DND-41 (cell line): Measurements from ENCODE around the gene SRGAP3.
A peak's percentile ranks its signal among the peaks of the same experiment; 100 is the strongest.

ENCODE experiments used
- ATAC-seq: fragments of 200-7000 bp; cut with Tn5 transposase; 3 replicates; pipeline ENCODE4 v1.9.1; 2021; ENCODE audit warnings: low read depth; ENCODE audit not compliant: insufficient read depth
- DNase-seq: peaks from one replicate; pipeline ENCODE4 v3.0.0-alpha.2; 2020
- H2AFZ ChIP-seq: 2 replicates; pipeline ENCODE4 v1.6.0; 2012; ENCODE audit warnings: low read depth, low read length
- H3K27ac ChIP-seq: 2 replicates; pipeline ENCODE4 v1.5.1; 2012; ENCODE audit warnings: low read length, inconsistent platforms
- H3K27me3 ChIP-seq: fragments of 200-600 bp; sonication (generic); 2 replicates; pipeline ENCODE4 v1.6.0; 2012; ENCODE audit warnings: low read length, mild to moderate bottlenecking, inconsistent platforms; ENCODE audit not compliant: insufficient read depth, poor library complexity
- H3K36me3 ChIP-seq: 2 replicates; pipeline ENCODE4 v1.5.1; 2012; ENCODE audit warnings: low read length, inconsistent platforms; ENCODE audit not compliant: insufficient read depth
- H3K4me1 ChIP-seq: 2 replicates; pipeline ENCODE4 v1.5.1; 2012; ENCODE audit warnings: mild to moderate bottlenecking, low read length; ENCODE audit not compliant: insufficient read depth
- H3K4me2 ChIP-seq: 2 replicates; pipeline ENCODE4 v1.6.0; 2012; ENCODE audit warnings: mild to moderate bottlenecking, moderate library complexity, low read length, inconsistent platforms; ENCODE audit not compliant: insufficient read depth
- H3K4me3 ChIP-seq, 2 experiments: fragments of 200-600 bp in 1 of 2; shearing (Covaris generic) in 1 of 2; 2 replicates each; pipeline ENCODE4 v1.5.1; 2012 to 2016; ENCODE audit warnings: inconsistent platforms in 2 of 2, low read length in 2 of 2, mild to moderate bottlenecking in 2 of 2, low read depth in 1 of 2, moderate library complexity in 1 of 2
- H3K79me2 ChIP-seq: 2 replicates; pipeline ENCODE4 v1.6.0; 2012; ENCODE audit warnings: low read length, inconsistent platforms; ENCODE audit not compliant: insufficient read depth
- H3K9ac ChIP-seq: 2 replicates; pipeline ENCODE4 v1.6.0; 2012; ENCODE audit warnings: low read depth, mild to moderate bottlenecking, inconsistent platforms, low read length, moderate library complexity
- H3K9me3 ChIP-seq: 2 replicates; pipeline ENCODE4 v1.5.1; 2012; ENCODE audit warnings: low read length, moderate library complexity, mild to moderate bottlenecking, inconsistent platforms; ENCODE audit not compliant: insufficient read depth, severe bottlenecking
- H4K20me1 ChIP-seq: 2 replicates; pipeline ENCODE4 v1.6.0; 2012; ENCODE audit warnings: low read length; ENCODE audit not compliant: insufficient read depth
- CTCF ChIP-seq: IDR thresholded peaks from 2 replicates; pipeline ENCODE4 v1.5.1; 2012; ENCODE audit warnings: borderline replicate concordance, low read length, moderate library complexity, mild to moderate bottlenecking; ENCODE audit not compliant: poor library complexity, severe bottlenecking; ENCODE audit errors: extremely low read depth
- EZH2 ChIP-seq: IDR thresholded peaks from 3 replicates; pipeline ENCODE4 v1.6.1; 2012; ENCODE audit warnings: borderline replicate concordance, low read depth, mild to moderate bottlenecking, moderate library complexity, low read length, inconsistent platforms; ENCODE audit not compliant: severe bottlenecking

Gene SRGAP3

GRCh38 chr3:8970971-8971589, 278.4 kb downstream of the SRGAP3 start:
- H2AFZ ChIP-seq = peak overlapping the region; percentile 13; the same call in 1 of the 2 replicates

GRCh38 chr3:8969241-8969640, 280.2 kb downstream of the SRGAP3 start:
- no peak overlapping the region for H3K9ac ChIP-seq
- DNase-seq = no peak
- ATAC-seq = no peak
- no peaks in the 10 kb centered on the region for H3K9me3 ChIP-seq
- H3K27me3 ChIP-seq = peaks cover 3% of the 10 kb centered on the region
- no peak overlapping the region for H3K4me2 ChIP-seq
- no peak overlapping the region for H3K4me3 ChIP-seq
- no peaks in the 10 kb centered on the region for H3K79me2 ChIP-seq
- H3K4me1 ChIP-seq = peaks cover 3% of the 10 kb centered on the region; the same call in 1 of the 2 replicates
- no peaks in the 10 kb centered on the region for H3K36me3 ChIP-seq
- no peak for TF ChIP-seq EZH2
- no peak overlapping the region for H3K27ac ChIP-seq
- no peak overlapping the region for H2AFZ ChIP-seq
- no peaks in the 10 kb centered on the region for H4K20me1 ChIP-seq

More at GRCh38 chr3:8970971-8971589, 278.4 kb downstream of the SRGAP3 start:
- Histone ChIP-seq H3K4me1 (peaks cover 3% of the 10 kb centered on the region; the same call in 1 of the 2 replicates), H3K79me2 (no peaks in the 10 kb centered on the region), H3K27ac (no peak overlapping the region), H3K9me3 (no peaks in the 10 kb centered on the region), H3K4me3 (no peak overlapping the region), H3K27me3 (peaks cover 3% of the 10 kb centered on the region), H3K9ac (no peak overlapping the region), H3K4me2 (peak overlapping the region; percentile 23; the same call in 1 of the 2 replicates), H4K20me1 (no peaks in the 10 kb centered on the region), H3K36me3 (no peaks in the 10 kb centered on the region)
- DNase-seq (peak; percentile 69), ATAC-seq (peak; percentile 82)
- TF ChIP-seq CTCF = peak; percentile 92
- no peak for TF ChIP-seq EZH2

- no peak overlapping the region for H3K9ac ChIP-seq
- H3K4me2 ChIP-seq = no peak overlapping the region
- H2AFZ ChIP-seq = no peak overlapping the region
- DNase-seq (no peak), ATAC-seq (no peak)
- no peak for TF ChIP-seq EZH2
- TF ChIP-seq CTCF = no peak
- H3K4me1 ChIP-seq = peaks cover 11% of the 10 kb centered on the region; the same call in 1 of the 2 replicates
- peaks cover 3% of the 10 kb centered on the region for H3K27me3 ChIP-seq
- H4K20me1 ChIP-seq = no peaks in the 10 kb centered on the region
- H3K36me3 ChIP-seq = no peaks in the 10 kb centered on the region
- H3K79me2 ChIP-seq = no peaks in the 10 kb centered on the region
- H3K27ac ChIP-seq = no peak overlapping the region
- H3K4me3 ChIP-seq = no peak overlapping the region
- no peaks in the 10 kb centered on the region for H3K9me3 ChIP-seq
These were observed 281.0 kb downstream of the SRGAP3 start for GRCh38 chr3:8968375-8968882.

- no peak overlapping the region for H3K4me3 ChIP-seq
- no peak overlapping the region for H3K9ac ChIP-seq
- peaks cover 12% of the 10 kb centered on the region; the same call in 1 of the 2 replicates for H3K4me1 ChIP-seq
- no peaks in the 10 kb centered on the region for H3K9me3 ChIP-seq
- peaks cover 7% of the 10 kb centered on the region for H3K79me2 ChIP-seq
- ATAC-seq = no peak
- no peak overlapping the region for H2AFZ ChIP-seq
- TF ChIP-seq EZH2 = no peak
- no peak for TF ChIP-seq CTCF
- DNase-seq = no peak
- H4K20me1 ChIP-seq = no peaks in the 10 kb centered on the region; the same call in 1 of the 2 replicates
- H3K27me3 ChIP-seq = peaks cover 3% of the 10 kb centered on the region
- no peak overlapping the region for H3K27ac ChIP-seq
- no peaks in the 10 kb centered on the region for H3K36me3 ChIP-seq
- no peak overlapping the region for H3K4me2 ChIP-seq
These were observed 281.9 kb downstream of the SRGAP3 start for GRCh38 chr3:8967553-8967952.
